GM19452 (cell line): ENCODE data around the gene TMEM178B.
"Not testable (repeated sequence)": the region's sequence is repeated elsewhere in the genome, so short reads cannot be mapped to it uniquely, and the experiment has no call there.

Experiments used
- ATAC-seq: cut with Tn5 transposase; IDR thresholded peaks from one replicate; pipeline ENCODE4 v1.9.1; 2021; ENCODE audit not compliant: unreplicated experiment

Gene TMEM178B

DNA sequence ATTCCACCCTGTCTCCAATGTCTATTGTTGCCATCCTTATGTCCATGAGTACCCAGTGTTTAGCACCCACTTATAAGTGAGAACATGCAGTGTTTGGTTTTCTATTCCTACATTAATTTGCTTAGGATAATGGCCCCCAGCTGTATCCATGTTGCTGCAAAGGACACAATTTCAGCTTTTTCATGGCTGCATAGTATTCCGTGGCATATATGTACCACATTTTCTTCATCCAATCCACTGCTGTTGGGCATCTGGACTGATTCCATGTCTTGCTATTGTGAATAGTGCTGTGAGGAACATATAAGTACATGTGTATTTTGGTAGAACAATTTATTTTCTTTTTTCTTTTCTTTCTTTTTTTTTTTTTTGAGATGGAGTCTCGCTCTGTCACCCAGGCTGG, 68.2 kb downstream of the TMEM178B start:
- ATAC-seq: no peak

DNA sequence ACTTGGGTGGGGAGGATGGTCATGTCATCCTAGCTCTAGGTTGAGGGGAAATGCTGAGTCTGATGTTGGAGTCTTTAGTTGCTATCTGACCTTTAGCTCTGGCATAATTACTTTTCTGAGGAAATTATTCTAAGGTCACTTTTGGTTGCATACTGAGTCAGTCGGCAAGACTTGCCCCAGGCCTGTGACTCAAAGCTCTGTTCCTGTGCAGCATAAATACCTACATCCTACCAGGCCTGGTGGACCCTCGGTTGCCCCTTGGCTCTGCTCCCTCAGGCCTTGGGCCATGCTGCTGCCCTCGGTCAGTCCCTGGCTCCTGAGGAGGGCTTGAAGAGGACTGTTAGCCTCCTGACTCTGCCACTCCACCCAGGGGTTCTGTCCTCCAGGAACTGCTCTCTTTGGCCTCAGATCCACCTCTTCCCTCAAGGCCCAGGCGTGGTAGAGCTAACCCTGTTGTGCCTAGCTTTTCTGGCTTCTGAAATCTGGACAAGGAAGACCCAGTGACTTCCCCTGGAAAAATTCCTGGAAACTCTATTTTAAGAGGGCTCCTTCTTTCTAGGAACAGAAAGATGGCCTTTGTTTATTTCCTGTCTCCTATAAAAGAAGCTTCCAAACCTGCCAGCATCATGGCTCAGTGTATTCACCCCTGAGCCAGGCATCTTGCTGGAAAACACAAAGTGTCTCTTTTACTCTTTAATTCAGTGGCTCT, 71.2 kb downstream of the TMEM178B start:
- no peak for ATAC-seq

DNA sequence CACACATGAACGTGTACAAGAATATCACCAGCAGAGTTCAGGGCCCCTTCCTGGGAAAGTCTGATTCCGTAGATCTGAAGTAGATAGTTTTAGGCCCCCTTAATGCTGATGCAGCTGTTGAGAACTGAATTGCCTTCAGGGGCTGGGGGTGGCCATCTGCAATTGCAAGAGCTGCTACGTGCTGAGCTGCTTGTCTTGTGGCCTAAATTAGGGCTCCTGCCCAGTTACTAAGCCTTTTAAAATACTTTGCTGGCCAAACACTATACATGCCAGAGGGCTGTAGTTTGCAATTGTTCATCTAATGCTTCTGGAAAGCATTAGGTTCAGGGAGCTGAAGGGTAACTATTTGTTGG, 71.7 kb downstream of the TMEM178B start:
- no peak for ATAC-seq

DNA sequence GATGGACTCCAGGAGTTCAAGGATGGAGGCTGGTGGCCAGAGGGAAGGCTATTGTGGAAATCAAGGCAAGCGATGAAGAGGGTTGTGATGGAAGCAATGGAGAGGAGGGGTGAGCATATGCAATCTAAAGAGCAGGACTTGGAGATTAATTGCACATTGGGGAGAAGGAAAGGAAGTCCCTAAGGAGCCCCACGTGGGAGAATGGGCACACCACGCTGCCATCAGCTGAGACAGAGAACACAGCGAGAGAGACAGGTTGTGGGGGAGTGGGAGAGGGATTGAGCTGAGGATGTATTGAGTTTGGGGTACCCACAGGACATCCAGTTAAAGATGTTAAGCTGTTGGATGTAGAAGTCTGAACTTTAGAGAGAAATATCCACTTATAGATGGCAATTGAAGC, 73.6 kb downstream of the TMEM178B start:
- ATAC-seq: no peak

DNA sequence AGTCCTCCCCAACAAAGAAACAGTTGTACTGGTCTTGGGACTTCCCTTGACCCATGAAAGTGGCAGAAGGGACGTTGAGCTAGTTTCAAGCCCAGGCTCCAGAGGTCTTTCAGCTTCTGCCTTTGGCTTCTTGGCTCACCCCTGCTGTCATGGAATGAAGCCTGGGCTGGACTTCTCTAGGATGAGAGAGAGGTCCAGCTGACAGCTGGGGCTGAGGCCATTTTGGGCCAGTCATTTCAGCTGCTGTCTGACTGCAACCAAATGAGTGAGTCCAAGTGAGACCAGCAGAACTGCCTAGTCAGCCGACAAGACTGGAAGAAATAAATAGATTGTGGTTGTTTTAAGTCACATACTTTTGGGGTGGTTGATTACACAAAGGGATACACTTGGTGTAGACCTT, 76.6 kb downstream of the TMEM178B start:
- ATAC-seq: no peak

DNA sequence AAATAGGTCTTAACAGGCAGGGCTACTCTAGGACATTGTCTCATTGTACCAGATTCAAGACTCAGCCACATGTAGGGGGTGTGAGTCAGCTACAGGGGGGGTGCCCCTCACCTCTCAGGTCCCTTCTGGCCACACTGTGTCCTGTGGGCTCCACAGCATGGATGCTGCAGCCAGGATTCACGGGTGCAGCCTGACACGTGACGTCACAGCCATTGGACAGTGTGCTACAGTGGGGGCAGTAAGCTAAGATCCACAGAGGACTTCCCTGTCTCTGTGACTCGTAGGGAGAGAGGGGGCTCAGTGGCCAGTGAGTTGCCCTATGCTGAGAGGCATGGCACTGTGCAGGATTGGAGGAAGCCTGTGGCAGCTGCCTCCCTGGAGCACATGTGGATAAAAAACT, 77.9 kb downstream of the TMEM178B start:
- ATAC-seq: no peak

DNA sequence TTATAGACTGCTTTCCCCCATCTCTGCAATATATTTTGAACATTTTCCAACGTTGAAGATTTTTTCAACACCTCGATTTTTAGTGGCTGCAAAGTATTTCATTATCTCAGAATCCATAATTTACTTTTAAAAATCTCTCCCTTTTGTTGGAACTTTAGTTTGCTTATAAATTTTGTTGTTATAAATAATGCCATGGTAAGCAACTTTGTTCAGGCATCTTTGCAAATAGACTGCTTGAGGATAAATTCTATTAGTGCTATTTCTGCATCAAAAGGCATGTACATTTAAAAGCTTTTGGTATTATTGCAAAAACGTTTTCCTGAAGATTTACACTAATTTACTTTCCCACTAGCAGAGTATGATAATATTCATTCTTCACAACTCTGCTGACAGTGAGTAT, 79.4 kb downstream of the TMEM178B start:
- no peak for ATAC-seq

DNA sequence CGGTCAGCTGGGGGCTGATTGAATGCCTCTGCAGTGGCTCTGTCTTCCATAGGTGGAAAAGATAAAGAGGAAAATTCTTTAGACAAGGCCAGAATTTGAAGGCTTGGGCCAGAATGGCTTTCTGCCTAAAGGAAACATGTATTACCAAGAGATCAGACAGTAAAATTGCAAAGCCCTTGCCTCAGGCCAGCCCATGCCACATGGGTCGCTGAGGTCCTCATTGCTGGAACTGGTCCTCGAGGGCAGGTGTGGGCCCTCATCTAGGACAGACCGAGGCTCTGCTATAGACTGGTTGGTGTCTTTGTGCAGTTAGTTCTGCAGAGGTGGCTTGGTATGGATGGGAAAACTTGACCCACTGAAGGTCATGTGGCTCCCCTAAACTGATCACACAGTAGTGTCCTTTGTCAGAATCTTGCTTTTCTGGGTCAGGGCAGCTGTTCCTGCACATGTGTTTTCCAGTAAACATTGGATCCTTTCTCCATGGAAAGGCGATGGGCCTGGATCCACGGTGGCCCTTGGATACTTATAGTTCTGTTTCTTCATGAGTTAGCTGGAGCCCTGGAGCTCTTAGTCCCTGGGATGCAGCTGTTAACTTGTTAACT, 80.4 kb downstream of the TMEM178B start:
- no peak for ATAC-seq

DNA sequence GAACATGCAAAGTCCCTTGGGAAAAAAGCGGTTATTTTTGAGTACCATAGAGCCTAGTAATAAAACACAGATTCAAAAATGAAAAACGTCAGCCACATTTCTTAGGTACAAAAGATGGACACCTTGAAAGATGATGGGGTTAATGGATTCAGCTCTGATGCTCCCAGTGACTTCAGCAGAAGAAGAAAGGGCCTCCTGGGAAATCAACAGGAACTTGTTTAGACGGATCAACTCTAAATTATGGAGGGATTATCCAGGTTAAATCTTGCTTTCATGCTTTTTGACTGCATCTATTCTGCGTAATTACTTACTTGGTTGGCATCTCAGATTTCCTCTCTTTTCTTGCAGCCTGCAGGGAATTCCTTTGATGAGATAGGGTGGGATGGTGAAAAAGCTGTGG, 82.5 kb downstream of the TMEM178B start:
- ATAC-seq: no peak

DNA sequence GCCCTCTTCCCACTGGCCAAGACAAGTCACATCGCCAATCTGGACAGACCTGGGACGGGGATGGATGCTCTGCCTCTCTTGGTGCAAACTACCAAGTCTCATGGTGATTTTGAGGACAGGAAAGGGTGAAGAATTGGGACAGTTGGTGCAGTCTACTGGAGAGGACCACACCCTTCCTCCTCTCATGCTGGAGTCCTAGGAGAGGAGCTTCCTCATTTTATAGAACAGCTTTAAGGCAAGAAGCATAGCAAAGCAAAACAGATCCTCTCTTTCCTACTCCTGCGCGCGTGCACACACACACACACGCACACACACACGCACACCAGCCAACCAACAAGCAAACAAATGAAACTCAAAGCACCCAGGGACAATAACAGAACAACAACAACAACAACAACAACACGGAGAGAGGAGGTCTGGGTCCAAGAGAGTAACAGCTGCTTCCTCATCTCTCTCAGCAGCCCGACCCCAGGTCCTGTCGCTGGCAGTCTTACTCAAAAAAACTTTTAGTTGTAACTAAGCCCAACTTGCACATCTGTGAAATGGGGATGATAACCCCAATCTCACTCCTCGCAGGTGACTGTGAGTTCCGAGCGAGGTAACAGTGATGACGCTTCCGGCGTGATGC, 83.4 kb downstream of the TMEM178B start:
- ATAC-seq: no peak

DNA sequence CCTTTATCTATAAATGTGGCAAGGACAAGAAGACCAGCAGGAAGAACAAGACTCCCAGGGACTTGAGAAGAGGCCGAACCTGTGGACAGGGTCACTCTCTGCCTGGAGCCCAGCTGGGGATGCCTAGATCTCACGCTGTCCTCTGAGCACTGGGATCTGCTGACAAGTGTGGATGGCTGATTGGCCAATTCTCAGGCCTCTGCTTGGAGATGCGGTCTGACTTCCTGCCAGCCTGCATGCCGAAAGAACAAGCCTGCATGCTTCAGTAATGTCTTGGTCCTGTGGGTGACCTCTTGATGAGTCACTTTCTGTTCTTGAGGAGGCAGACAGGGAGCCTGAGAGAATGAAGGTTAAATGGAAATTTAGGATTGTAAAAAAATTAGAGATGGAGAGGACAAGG, 84.7 kb downstream of the TMEM178B start:
- ATAC-seq: peak; percentile 60

DNA sequence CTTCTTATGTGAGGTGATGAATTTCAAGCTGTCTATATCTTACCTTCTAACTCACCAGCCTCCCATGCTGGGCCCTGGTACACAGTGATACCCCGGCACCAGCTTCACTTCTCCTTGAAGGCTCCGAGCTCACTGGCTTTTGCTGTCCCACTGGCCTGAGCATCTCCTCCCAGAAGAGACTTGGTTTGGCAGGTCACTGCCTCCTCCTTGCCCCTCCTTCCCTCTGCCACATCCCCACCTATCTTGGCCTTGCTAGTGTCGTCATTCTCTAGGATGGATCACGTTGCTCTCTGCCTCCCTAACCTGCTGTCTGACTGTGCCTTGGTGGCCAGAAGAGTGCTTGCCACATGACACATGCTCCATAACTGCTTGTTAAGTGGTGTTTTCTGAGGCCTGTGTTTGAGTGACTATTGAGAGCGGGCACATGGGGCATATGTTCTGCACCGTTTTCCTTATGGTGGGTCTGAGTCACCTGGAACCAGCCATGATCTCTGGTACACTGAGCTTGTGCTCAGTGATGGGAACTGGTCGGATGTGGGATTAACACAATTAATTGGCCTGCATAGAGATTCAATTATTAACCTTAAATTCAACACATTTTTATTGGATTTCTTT, 86.5 kb downstream of the TMEM178B start:
- no peak for ATAC-seq

DNA sequence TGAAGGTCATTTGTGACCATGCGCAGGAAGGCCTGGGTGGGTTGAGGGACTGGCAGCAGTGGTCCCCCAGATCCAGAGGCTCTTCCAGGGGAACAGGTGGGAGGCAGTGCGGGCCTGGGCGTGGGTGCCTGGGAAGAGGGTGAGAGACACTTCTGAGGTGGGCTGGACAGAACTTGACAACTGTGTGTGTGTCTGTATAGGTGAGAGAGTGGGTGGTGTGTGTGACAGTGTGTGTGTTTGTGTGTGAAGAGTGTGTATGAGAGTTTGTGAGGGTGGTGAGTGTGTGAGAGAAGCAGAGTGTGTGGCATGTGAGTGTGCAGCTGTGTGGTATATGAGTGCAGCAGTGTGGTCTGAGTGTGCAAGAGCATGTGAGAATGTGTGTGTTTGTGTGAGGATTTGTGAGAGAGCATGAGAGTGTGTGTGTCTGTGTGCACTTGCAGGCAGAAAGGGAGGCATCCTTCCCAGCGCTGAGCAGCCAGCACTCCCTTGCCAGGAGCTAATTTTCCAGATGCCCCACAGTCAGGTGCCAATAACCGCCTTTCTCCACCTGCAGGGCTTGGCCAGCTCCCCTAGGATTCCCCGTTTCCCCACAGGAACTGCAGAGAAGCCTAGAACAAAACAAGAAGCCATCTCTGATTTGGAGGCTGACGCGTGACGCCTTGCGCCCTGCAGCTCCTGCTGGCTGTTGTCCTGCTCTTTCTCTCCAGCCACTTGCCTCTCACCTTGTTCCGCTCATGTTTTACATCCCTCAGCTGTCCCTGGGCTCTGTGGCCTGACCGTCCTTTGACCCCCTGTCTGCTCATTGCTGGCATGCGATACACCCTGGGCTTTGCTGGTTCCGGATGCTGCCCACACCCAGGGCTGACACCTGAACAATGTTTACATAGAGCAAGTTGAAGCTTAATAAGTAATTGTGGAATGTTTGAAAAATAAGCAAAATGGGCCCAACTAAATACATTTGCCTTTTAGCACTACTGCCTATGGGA, 88.0 kb downstream of the TMEM178B start:
- no peak for ATAC-seq

DNA sequence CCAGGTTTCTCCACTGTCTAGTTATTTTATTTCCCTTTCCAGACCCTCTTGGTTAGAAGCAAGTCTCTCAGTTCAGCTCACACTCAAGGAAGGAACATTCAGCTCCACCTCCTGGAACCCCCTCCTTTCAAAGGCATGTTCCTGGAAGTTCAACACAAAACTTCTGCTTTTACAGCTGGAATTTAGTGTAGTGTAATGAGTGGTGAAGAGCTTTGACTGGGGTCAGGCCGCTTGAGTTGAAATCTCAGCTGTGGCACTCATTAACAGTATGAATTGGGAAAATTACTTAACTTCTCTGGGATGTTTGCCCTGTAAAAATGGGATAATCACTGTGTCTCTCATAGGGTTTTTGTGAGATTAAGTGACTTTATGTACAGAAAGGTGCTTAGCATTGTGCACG, 91.7 kb downstream of the TMEM178B start:
- no peak for ATAC-seq

DNA sequence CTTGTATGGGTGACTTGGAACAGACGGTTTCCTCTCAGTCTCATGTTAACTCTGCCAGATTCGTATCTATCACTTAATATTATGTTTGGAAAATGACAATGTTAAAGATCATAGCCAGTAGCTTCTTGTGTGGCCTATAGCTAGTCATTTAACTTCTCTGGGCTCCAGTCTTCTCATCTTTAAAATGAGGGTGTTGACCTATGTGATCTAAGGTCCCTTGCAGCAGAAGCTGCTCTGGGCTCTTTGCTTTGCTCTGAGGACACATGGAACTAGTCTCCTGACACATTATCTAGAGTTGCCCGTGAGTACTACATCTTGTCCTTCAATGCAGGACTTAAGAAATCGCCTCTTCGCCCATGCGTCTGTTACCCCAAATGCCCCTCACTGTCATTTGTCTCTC, 93.1 kb downstream of the TMEM178B start:
- ATAC-seq: no peak

DNA sequence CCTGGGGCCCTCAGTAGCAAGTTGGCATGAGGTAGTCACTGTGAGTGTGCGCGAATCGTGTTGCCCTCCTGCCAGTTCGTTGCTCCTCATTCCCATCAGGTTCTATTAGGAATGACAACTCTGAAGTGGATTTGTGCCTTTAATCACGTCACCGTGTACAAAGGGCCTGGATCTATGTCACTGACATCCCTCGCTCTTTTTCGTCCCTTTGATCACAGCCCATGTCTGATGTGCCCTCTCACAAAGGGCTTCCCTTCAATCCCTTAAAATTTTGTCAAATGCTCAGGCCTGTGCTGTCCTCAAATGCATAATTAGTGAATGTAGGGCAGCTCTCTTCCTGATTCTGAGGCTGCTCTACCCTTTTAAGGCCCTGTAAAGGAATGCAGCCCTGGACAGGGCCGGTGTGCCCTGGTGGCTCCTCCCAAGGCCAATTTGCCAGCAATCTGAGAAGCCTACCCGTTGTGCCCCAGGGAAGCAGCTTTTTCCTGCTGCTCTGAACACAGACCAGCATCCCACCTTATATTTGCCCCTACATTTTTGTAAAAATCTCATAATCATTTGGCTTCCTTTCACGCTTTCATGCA, 93.6 kb downstream of the TMEM178B start:
- no peak for ATAC-seq

DNA sequence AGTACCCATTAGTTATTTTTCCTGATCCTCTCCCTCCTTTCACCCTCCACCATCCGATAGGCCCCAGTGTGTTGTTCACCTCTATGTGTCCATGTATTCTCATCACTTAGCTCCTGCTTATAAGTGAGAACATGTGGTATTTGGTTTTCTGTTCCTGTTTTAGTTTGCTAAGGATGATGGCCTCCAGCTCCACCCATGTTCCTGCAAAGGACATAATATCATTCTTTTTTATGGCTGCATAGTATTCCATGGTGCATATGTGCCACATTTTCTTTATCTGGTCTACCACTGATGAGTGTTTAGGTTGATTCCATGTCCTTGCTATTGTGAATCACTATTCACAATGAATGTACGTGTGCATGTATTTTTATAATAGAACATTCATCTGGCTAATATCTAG, 95.3 kb downstream of the TMEM178B start:
- not testable (repeated sequence) for ATAC-seq

DNA sequence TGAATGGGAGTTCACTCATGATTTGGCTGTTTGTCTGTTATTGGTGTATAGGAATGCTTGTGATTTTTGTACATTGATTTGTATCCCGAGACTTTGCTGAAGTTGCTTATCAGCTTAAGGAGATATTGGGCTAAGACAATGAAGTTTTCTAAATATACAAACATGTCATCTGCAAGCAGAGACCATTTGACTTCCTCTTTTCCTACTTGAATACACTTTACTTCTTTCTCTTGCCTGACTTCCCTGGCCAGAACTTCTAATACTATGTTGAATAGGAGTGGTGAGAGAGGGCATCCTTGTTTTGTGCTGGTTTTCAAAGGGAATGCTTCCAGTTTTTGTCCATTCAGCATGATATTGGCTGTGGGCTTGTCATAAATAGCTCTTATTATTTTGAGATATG, 101.9 kb downstream of the TMEM178B start:
- ATAC-seq: not testable (repeated sequence)

DNA sequence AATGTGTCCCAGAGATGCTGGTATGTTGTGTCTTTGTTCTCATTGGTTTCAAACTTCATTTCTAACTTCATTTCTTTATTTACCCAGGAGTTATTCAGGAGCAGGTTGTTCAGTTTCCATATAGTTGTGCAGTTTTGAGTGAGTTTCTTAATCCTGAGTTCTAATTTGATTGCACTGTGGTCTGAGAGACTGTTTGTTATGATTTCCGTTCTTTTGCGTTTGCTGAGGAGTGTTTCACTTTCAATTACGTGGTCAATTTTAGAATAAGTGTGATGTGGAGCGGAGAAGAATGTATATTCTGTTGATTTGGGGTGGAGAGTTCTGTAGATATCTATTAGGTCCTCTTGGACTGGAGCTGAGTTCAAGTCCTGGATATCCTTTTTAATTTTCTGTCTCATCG, 103.3 kb downstream of the TMEM178B start:
- not testable (repeated sequence) for ATAC-seq

DNA sequence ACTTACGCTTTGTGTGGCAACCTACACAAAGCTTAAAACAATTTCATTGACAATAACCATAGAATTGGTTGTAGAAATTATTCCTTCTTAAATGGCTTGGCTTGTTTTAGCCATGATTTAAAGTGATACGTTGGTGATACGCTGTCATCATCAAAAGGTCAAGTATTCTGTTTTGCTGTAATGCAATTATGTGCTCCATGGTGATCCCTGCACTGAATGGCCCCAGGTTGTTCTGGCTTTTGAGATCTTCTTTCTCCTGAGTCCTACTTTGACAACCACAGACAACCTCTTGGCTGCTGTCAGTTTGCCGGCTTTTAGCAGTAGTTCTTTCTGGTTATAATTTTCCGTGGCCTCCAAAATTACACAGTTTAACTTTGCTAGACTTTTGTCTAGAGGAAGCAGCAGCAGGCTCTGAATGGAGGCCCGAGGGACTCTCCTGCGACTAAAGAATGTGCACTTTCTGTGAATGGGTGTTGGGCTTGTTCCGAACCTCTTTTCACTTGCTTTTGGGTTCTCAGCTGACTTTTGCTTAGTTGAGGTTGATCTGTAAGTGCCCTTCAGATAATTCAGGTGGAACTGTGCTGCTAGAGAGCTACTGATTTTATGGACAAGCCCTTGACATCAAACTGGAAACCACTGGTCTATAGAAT, 104.7 kb downstream of the TMEM178B start:
- no peak for ATAC-seq
